ENCODE data around the gene GOT1.

GOT1 gene

DNA sequence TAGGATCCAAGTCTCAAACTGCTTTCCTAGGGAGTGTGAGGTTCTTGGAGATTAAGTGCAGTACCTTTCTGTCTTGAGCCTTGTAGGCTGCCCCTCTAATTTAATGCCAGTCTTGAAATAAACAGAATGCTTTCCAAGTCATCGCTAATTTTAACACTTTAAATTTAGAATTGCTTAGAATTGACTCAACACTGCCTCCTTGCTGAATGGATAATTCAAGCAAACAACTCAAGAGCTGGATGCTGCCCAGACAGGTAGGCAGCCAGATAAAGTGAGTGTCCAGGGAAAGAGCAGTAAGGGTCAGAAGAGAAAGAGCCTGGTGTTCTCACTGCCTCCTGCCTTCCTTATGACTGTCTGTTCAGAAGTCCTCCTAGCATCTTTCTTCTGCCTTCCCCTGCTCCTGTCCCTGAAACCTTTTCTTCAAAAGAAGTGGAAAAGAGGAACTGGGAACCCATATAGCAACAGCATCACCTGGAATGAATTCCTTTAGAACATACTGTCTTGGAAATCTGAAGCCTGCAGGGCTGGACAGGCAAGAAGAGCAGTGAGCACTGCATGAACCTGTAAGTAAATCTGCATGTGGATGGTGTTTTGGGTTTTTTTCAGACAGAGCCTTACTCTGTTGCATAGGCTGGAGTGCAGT lies 3.1 kb upstream of the GOT1 start:
- DNase-seq (ENCODE audit: low spot score), result no peak

DNA sequence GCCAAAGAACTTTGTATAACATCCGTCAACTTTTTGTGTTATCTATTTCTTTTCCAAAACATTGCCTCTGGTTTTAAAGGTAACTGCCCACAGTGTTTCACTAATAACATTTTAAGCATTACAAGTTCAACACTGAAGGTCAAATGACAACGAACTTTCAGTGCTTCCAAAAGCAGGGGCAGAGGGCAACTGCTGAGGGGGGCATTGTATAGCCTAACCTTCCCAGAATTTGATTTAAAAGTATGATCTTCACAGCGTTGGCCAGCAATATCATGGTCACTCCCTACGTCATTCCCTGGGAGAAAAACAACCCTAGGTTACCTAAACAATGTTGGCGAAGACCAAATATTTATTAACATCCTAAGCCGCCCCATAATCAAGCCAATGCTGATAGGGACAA lies 2.5 kb upstream of the GOT1 start:
- no peak for DNase-seq (ENCODE audit: low spot score)

DNA sequence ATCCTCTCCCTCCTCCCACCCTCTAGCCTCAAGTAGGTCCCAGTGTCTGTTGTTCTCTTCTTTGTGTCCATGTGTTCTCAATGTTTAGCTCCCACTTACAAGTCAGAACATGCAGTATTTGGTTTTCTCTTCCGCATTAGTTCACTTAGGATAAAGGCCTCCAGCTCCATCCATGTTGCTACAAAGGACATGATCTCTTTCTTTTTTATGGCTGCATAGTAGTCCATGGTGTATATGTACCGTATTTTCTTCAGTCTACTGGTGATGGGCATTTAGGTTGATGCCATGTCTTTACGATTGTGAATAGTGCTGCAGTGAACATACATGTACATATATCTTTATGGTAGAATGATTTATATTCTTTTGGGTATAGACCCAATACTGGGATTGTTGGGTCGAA lies 1.6 kb upstream of the GOT1 start:
- DNase-seq (ENCODE audit: low spot score), result no peak

DNA sequence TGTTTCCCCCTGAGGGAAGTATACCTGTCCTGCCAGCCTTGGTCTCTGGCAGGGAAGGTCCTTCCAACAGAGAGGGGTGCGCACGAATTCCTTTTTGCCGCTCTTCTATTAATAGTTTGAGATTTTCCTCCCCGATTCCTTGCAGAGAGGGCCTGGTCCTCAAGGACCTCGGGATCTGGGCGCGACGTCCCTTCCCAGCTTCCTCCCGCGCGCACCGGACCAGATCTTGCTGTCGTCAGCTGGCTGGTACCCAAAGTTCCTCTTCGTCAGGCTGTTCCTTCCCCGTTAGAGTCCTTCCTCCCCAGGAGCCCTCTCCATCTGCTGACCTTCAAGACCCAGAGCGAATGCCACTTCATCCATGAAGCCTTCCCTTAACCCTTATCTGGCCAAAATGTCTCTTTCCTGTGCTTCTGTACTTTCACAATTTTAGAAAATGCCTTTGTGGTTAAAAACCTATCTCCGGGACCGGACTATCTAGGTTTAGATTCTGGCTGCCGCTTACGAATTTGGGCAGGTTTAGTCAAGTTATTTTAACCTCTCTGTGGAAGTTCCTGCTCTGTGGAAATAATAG lies 851 bp upstream of the GOT1 start:
- peak; percentile 41 for DNase-seq (ENCODE audit: low spot score)

DNA sequence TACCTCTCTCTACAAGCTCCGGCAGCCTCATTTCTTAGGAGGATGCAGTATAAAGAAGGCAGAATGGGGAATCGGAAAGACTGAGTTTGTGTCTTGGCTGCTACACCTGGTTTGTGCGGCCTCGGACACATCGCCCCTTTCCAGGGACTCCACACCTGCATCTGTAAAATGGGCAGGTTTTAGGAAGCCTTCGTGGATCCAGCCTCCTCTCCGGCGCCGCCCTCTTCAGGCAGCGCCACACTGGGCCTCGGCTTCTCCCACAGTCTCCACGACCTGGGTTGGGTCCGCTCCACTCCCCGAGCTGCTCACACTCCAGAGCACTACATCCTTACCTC lies 341 bp downstream of the GOT1 start:
- no peak for DNase-seq (ENCODE audit: low spot score)

DNA sequence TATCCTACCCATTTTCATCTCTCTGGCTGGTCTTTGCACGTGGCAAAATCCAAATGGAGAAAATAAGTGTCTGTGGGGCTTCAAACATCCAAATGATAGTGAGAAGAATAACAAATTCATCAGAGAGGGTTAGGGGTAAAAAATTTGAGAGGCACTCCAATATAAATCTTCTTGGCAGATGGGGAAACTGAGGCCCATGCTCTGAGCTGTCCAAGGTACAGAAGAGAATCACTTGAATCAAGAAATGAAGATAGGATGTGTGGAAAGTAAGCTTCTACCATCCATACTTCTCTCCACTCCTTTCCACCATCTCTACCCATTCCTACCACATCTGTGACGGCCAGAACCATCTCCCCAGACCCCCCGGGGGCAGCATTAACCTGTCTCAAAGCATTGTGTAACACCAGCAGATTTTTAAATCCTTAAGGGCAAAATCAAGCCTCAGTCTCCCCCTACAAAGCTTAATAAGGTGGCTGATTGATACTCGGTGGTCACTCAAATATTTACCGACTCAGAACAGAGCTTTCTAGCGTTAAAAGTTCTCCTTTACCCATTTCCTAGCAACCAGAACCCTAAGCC lies 818 bp downstream of the GOT1 start:
- DNase-seq (ENCODE audit: low spot score), result no peak

DNA sequence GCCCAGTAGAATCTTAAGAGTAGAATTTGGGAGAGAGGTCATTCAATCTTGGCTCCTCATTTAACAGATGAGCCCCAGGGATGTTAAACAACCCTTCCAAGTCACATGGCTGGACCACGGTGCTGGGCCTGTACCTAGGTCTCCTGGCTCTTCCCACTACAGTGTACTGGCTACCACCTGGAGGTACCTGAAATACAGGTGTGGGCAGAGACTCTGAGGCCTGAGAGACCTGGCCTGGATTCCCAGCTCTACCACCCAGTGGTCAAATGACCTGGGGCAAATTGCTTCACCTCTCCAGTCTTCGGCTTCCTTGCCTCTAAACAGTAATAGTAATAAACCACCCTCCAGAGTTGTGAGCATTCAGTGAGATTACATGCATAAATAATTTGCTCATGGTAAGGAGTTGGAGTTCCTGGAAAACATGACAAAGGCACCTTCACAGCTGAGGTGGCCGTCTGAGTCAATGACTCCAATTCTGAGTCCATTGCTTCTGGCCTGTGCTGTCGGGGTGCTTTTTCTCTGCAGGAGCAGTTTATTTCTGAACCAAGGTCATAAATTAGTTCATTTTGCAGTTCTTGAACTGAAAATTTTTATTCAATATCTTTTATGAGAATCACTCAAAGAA lies 2.7 kb downstream of the GOT1 start:
- DNase-seq (ENCODE audit: low spot score), result no peak

DNA sequence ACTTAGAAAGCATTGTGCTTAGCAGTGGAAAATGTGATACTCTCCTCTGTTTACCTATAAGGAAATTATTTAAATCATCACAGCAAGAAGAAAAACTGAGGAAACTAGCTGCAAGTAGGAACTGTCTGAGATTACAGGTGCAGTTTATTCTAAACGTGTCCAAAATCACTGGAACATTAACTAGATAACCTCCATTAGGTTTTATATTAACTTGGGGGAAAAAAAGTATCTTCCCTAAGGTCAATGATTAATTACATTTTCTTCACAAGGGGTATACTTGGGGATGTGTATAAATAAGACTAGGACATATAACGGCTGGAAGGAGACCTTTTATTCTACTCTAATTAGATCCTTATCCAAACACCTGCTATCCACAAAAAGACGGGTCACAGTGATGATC lies 3.7 kb downstream of the GOT1 start:
- DNase-seq (ENCODE audit: low spot score), result no peak

DNA sequence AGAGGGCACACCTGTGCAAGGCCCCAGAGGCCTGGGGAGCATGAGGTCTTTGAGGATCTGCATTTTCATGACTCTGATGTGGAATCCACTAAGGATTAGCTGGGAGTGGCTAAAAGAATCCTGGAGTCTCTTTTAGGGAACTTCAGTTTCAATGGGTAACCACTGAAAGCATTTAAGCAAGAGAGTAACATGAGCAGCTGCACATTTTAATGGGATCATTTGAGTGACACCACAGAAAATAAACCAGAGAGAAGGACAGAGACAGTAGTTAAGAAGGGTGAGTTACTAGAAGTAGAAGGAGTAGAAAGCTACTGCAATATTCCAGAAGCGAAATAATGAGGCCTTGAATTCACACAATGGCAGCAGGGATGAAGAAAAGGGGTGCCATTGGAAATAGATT lies 5.2 kb downstream of the GOT1 start:
- no peak for DNase-seq (ENCODE audit: low spot score)

DNA sequence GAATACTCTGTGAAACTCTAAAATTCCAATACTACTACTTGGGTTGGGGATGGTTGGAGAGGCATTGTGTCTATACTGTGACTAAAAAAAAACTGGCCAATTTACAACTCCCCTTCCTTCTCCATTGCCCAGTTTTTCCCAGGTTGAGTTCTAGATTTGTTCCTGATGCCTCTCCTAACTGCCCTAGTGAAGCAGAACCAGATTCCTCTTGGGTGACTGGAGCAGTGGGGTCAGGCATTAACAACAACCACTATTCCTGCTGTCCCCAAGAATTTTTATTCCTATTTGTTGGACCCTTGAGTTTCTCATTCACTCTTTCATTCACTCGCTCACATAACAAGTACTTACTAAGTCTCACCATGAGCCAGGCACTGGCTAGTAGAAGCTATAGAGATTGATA lies 5.8 kb downstream of the GOT1 start:
- no peak for DNase-seq (ENCODE audit: low spot score)

DNA sequence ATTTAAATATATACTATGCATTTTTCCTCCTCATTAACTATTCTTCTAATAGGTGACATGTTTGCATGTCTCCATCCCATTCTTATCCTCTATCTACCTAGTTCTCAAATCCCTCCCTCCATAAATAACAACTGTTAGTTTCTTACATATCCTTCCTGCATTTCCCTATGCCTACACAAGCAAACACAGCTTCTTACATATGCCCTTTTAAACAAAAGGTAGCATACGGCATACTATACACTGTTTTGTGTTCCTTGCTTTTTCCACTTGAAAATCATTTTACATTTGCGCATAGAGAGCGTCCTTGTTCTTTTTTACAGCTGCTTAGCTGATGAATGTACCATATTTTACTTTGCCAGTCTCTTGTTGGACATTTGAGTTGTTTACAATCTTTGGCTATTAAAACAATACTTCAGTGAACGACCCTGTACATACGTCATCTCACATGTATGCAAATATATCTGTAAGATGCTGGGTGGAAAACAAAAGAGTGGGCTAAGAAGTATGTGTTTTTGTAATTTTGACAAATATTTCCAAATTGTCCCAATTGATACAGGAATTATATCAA lies 7.8 kb downstream of the GOT1 start:
- DNase-seq (ENCODE audit: low spot score), result no peak

DNA sequence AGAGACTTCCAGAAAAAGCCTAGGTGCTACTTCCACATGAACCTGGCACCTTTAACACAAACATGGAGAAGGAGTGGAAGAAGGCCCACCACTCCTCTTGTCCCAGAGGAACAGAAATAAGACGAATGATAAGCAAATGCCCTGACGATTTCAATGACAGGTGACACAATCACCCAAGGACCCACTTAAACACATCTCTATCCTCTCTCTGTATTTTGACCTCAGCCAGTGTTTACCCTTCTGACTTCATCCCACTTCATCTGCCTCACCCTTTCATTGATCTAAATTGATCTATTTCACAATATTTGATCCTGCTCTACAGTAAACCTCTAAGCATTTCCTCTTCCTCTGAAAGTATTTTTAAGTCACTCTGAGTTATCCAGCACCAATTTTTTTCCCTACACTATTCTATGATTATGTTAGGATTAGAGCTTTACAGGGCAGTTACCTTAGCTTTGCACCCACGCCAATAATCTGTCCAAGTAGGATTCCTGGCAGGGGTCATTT lies 9.1 kb downstream of the GOT1 start:
- DNase-seq (ENCODE audit: low spot score), result no peak

DNA sequence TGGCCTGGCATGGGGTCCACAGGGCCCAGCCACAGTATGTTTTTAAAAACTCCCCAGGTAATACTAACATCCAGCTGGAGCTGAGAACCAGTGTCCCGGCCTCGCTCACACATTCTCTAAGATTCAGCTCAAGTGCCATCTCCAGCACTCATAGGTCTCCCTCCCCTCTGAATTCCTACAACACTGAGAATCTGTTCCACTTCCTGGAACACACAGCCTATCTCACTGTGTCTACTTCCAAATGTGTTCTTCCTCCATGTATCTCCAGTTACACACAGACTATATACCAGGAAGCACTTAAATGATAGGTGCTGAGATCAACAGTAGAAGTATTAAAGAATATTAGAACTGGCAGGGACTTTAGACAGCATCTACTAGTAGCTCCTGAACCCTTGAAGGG lies 10.7 kb downstream of the GOT1 start:
- DNase-seq (ENCODE audit: low spot score), result no peak

DNA sequence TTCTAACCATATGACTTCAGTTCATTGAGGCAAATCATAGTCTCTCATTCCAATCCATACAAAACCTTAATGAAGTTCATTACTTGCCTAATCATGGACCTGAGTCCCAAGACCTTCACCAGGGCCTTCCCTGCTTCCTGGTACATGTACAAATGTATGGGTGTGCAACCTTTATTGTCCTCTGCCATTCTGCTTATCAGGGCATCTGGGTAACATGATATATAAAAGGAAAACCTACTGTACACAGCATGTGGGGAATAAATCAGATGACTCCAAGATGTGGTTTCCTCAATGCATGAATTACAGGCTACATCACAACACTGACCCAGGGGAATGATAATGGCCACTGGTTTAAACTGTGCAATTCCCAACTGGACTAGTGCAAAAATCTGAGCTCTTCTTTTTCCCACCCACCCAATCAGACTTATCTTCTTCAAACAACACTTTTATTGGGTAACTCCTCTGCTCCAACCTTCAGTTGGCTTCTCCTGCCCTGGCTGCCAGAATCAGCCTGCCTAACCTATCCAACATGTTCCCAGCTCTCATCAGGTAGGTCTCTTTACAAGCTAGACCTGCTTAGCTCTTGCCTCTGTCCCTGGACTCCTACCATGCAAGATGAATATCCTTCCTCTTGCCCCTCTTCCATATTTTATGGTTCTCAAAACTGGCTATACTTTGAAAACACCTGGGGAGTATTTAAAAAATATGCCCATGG lies 11.4 kb downstream of the GOT1 start:
- DNase-seq (ENCODE audit: low spot score), result no peak

DNA sequence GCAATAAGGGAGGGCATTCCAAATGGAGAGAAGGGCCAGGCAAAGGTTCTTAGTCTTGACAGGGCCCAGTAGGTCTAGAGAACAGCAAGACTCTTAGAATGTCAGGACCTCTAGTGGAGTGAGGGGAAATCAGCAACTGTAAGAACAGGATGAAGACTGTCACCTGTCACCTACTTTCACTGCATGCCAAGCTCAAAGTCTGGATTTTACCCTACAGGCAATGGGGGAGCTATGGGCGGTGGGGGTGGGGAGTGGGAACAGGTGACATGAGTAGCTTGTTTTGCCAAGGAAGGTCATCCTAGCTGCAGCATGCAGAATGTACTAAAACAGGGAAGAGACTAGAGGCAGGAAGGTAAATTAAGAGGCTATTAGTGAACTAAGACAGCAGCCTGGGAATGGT lies 18.3 kb downstream of the GOT1 start:
- no peak for DNase-seq (ENCODE audit: low spot score)

DNA sequence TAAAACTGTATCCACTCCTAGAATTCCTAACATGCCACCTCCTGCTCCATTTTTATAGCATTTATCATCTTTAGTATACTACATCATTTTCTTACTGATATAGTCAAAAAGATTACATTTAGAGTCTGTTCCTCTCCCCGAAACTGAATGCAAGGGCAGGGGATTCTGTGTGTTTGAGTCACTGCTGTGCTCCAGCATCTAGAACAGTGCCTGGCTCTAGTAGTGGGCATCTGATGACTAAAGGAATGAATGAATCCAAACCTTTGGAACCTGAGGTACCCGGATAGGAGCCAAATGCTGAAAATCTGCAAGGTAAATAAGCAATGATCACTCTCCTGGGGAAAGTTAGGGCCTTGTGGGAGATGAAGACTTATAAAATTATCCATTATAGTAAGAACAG lies 18.9 kb downstream of the GOT1 start:
- no peak for DNase-seq (ENCODE audit: low spot score)

DNA sequence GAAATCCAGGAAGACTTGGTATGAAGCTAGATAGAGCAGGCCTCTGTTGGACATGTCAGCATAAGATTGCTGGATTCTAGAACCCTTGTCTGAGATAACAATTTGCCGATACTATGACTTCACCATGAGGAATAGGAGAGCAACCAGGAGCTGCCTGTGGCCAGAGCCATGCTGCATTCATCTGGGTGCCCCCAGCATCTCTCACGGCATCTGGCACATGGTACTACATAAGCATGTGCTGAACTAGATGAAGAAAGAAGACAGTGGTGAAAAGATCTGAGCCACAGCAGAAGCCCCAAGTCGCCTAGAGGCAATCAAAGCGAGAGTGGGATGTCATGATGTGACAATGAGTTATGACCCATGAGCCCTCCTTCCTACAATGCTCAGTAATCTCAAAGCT lies 19.5 kb downstream of the GOT1 start:
- no peak for DNase-seq (ENCODE audit: low spot score)

DNA sequence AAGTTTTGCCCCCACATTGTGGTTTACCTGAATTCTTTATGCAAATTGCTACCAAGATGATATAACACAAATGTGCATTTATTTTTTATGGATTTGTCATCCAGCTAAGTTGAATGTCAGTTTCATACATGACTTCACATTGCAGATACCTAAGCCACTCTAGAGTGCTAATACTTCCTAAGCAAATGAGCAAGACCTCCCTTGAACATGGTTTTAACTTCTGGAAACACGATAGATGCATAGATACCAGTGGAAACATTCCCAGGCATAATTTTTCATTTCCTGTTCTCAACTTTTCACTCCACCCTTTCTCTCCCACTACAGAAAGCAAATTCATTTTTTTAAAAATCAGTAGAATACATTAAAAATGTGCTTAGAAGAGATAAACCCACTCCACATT lies 20.3 kb downstream of the GOT1 start:
- no peak for DNase-seq (ENCODE audit: low spot score)

DNA sequence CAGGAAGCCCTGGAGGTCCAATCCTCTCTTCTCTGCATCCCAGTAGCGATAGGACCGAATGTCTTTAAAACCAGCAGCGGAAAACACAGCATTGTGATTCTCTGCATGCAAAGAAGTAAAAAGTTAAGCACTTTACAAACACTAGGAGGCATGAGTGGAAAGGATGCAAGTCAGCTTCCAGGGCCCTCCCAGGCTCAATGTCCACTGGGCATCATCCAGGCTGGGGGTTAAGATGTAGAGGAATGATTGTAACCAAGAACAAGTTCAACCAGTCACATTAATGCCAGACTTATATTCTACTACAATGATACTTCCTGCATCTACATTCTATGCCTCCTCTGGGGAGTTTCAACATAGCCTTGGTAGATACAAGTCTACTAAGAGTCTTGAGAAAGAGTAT lies 24.3 kb downstream of the GOT1 start:
- DNase-seq (ENCODE audit: low spot score), result no peak

DNA sequence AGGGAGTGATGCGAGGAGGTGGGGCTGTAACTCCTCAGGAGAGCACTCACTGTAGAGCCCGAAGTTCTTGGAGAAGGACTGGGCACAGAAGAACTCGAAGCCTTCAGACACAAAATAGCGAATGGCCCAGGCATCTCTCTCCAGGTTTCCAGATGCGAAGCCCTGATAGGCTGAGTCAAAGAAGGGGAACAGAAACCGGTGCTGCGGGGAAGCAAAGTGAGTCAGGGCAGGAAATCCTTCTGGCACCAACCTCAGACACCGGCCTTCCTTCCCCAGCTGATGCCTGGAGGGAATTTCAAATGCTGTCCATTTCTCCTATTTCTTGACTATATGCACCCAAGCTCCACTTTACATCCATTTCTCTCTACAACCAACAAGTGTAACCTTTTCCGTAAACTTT lies 26.8 kb downstream of the GOT1 start:
- DNase-seq (ENCODE audit: low spot score), result no peak

DNA sequence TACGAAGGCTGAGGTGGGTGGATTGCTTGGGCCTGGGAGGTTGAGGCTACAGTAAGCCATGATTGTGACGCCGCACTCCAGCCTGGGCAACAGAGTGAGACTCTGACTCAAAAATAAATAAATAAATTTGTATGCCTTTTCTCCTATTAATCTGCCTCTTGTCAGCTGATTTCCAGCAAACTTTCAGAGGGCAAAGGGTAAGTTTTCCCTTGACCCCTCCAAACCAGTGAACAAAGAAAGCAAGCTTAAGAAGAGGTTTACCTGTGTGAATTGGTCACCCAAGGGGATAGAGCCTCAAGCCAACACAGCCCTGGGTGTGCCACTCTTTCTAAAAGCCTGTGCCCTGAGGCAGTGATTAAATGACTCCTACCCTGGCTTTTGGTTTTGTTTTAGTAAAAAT lies 30.8 kb downstream of the GOT1 start:
- DNase-seq (ENCODE audit: low spot score), result no peak

DNA sequence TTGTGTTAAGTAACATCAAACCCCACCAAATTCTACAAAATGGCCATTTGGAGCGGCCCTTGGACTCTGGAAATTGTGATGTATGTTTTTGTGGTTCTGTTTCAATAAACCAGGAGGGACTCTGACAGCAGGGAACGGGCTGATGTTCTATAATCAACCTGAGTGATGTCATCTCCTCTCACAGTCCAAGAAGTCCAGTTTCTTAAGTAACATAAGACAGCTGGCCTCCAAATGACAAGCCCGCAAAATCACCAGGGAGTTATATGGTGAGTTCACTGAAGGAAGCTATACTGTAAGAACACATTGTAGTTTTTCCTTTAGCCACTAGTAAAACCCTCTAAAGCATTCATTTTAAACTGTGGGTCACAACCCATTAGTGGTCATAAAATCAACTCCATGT lies 34.0 kb downstream of the GOT1 start:
- no peak for DNase-seq (ENCODE audit: low spot score)

All from iPS-NIHi11 (cell line).